Left lobe of liver (tissue), 2 donors: ENCODE data around the gene EVX1. TPM values are rescaled to one million over a fixed set of nuclear protein-coding genes. Genes with fewer than 3 reads are reported as not detected.

ENCODE experiments used
- ATAC-seq: fragments of 200-7000 bp; cut with Tn5 transposase; one replicate; pipeline ENCODE4 v1.9.1; 2020; ENCODE audit warnings: mild to moderate bottlenecking, moderate library complexity
- DNase-seq: peaks from one replicate; pipeline ENCODE4 v3.0.0-alpha.2; 2020; ENCODE audit warnings: low spot score
- total RNA-seq: library from RNA; stranded (reverse); gene quantifications from one replicate; pipeline ENCODE4 v1.2.1, GENCODE V29; 2021
- donor health status: DM: no; HTN: no; CAD: no; lungs with moderate emphysema.
- donor health status: DM: no; HTN: yes; CAD: no.

EVX1 gene
- total RNA-seq, 1 donor from 2014 or later: not detected

DNA sequence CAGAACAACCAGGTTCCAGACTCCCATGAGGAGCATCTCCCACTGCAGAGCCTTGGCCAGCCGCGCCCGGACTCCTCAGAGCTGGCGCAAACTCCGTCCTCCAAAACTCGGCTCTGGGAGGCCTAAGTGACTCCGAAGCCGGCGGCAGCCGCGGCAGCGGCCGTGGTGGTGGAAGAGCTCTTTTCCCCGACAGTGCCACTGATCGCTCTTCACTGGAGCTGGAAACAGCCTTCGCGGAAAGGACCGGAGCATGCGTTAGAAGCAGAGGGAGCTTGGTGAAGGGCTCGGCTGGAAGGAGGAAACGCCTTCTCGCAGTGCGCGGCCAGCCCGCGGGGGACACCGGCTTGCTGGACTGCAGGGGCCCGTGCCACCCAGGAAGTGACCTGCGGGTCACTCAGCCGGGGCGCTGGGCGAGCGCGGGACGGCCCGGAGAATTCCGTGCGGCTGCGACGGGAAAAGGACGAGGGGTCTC, 37.7 kb upstream of the EVX1 start:
- ATAC-seq (no peak), DNase-seq (peak; percentile 43)

DNA sequence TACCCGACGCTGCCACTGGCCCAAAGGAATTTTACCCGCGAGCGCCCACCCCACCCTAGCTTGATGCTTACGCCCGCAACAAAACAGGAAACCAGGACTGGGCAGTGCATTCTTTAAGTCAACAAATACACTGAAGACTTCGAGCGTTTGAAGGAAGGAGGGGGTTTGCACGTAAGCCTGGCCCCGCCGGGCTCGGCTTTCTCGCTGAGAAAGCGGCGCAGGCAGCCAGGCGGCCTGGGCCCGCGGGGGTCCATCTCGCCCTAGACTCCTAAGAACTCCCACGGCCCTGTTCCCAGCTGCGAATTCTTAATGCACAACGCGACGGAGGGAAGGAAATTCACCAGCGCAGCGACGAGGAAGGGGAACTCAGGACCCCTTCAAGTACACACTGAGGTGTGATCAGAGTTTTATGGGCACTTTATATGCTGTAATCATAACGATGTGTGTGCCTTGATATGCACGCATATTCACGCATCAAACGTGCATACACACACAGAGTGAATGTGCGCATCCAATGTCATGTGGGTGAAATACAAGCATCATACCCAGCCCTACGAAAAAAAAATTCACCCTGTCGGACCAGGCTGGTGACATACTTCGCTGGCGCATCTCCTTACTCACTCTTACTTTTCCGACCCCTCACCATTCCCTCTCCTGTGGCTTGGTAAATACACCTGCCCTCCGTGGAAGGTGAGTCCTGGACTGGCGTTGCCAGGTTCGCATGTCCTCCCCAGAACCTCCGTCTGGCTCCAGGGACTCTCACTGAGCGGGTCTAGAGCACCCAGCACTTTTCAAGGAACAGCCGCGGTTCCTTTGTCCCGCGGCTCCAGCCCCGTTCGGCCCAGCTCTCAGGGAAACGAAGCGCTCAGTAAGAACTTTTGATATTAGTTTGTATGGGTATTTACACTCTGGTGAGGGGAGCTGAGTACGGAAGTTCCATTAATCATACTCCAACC, 37.0 kb upstream of the EVX1 start:
- DNase-seq (no peak), ATAC-seq (no peak)

DNA sequence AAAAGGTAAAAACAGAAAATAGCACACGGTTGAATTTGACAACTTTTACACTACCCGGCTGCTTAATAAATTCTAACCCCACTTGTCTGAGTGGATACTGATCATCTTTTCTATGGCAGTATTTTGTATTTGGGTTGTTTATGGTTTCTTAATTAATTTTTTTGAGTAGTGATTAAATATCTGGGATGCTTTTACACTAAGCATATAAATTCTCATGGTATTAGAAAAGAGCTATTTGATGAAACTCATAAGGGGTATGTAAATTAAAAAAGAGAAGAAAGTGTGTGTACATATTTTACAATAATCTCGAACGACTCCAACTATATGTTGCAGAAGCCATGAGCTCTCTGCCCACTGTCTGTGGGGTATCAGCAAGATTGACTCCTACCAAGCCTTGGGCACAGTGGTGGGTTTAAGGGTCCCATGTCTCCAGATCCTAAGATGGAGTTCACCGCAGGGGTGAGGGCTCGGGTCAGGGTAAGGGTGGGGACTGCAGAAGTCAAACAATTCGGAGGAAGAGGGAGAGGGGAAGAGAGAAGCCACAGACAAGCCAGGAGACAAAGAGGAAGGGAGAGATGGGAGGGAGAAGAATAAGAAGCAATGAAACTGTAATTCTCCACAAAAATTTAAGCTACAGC, 35.1 kb upstream of the EVX1 start:
- DNase-seq (peak; percentile 6), ATAC-seq (no peak)

DNA sequence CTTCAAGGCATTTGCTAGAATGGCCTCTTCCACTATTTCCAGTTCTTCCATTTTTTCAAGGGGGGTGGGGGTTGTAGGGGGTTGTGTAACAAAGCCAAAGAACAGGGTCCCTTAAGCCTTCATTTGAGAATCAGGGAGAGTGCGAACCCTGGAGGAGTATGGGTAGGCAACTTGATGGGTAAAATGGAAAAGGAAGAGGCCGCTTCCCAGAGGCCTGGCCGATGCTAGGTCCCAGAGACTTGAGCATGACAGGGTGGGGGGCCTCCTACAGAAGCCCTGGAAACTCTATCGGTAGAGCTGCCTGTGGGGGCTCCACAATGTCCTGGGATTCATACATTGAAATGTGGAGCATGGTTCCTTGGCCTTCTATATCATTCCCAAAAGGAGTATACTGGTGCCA, 33.6 kb upstream of the EVX1 start:
- no peak for ATAC-seq
- DNase-seq: no peak

DNA sequence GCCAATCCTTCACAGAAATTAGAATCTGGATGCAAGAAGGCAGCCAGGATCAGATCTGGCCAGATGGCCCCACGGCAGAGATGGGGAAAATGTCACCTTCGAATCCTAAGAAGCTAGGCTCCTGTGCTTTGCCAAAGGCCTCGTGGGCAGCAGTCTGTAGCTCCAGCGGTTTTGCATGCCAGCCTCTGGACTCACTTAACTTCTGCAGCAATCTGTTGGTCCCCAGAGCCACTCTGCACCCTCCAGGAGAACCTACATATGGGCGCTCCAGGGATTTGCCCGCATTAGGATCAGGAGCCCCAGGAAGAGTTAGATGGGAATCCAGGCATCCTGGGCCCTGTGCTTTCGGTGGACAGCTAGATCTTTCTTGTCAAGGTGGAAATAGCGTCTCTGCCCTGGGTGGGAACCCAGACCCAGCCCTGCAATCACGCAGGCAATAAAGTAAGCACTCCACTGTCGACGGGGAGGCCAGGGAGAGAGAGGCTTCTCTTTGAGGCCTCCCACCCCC, 32.6 kb upstream of the EVX1 start:
- no peak for ATAC-seq
- no peak for DNase-seq

DNA sequence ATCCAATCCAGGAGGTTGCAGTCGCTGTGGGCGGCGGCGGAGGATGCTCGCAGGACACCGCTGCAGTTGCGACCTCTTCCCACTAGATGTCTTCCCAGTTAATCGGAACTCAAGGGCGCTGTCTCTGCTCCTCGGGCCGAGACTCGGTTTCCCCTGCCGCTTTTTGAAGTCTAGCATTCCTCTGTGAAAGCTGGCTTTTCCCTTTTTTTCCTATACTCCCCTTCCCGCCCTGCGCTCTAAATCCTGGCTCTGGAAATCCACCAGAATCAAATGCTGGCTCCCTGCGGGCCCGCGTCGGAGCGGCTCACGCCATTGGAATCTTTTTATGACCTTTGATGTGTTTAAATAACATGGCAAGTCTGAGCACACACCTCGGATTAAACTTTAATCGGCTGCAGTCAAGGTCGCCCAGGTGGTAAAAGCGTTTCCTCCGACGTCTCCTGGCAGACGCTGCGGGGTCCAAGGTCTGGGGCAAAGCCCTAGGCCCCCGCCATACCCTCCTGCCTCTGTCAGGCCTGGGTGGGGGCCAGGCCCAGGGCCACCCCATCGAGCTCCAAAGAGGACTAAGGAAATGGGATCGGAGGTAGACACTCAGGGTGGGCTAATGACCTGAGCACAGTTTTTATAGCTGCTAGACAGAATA, 32.0 kb upstream of the EVX1 start:
- ATAC-seq (peak; percentile 90), DNase-seq (peak; percentile 72)

DNA sequence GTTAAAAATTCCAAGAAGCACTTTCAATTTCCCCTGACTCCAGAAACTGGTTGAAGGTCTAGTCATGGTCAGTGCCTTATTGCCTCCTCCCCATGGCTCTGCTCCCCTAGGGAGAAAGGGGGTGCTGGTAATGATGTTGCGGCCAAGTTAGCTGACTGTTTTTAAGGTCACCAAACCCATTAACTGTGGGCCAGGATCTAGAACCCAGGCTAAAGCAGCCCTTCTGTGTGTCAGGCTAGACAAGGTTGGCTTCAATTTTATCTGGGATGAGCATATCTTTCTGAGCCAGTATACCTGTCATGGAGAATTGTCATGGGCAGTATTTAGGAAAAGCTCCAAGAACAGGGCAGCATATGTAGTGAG, 31.5 kb upstream of the EVX1 start:
- DNase-seq: no peak
- peak; percentile 7 for ATAC-seq

DNA sequence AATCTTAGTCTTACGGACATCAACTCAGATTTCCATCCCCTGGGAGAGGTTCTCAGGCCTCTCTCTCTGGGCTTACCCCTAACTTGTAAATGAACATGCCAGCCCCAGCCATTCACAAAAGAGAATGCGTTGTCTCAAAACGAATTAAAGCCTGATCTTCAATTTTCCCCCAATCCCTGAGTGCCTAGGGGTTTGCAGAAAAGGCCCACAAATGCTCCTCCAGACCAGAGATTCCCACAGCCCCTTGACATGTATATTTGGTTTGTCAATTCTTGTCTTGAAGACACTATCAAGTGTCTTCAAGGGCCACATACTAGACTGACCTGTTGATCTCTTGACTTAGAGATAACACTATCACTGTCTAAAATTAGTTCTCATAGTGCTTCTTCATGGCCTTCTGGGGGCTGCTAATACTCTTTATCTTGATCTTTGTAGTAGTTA, 30.8 kb upstream of the EVX1 start:
- DNase-seq: no peak

DNA sequence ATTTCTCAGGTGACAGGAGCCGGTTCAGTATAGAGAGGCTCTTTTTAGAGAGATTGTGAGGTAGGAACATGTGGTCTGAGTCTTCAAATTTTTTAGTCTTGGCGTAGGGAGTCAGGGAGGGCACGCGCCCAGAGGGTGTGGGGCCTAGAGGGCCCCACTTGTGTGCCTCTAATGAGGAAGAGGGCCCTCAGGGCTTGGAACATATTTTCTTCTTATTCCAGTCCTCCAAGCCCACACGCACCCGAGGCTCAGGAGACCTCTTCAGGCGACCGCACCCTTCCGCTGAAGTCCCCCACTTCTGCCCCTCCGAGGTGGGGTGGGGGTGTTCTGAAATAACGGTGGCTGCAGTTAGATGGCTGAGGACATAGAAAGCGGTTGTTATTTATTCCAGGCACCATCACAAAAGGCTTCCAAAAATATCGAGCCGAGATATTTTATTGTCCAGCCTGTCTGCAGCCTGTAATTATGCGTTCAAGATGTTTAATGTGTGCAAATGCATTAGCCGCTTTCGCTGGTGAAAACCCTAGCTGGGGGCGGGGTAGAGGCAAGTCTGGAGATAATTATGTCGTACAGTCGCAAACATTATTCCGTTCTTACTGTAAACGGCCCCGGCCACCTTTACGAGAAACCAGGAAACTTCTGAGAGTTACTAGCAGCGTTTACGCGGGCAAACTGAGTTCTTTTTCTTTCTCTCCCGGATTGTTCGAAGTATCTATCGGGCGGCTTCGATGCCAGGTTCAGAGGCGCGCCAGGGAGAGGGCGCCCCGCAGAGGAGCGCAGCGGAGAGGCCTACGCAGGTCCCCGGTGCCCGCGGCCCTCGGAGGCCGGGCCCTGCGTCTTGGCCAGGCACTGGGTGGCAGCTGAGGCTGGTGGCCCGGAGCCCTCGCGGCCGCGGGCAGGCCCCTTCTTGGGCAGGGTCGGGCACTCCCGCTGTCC, 29.8 kb upstream of the EVX1 start:
- DNase-seq: no peak
- no peak for ATAC-seq

More for the DNA sequence above, 30.8 kb upstream of the EVX1 start:
- no peak for ATAC-seq

DNA sequence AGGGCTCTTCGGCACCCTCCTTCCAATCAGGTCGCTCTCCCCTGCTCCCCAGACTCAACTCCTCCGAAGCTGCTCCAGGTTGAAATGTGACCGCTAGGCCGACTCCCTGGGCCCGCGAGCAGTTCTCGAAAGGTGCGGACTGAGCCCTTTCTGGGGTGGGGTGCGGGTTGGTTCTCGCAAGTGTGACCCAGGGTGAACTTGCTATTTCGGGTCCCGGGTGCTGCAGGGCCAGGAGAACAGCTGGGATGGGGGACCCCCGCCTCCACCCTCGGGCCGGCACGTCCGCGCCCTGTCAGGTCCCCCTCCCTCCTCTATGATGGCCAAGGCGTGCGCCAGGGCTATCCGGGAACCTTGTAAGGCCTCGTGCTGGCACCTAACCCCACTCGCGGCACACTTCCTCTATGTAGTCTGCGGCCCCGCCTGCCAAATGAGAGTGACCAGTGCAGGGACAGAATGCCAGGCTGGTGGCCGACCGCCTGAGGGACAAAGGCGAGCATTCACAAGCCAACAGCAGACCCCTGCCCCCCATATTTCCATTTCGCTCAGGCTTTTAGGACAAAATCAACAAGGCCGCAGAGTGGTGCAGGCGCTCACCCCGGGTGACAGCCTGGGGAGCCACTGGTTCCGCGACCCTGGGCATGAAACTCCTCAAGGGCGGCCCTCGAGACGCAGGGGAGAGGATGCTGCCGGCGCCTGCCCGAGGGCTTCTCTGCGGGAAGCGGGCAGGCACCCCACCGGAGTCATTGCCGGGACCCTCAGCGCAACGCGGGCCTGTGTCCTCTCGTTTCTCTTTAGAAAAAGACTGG, 29.0 kb upstream of the EVX1 start:
- ATAC-seq (no peak), DNase-seq (no peak)

DNA sequence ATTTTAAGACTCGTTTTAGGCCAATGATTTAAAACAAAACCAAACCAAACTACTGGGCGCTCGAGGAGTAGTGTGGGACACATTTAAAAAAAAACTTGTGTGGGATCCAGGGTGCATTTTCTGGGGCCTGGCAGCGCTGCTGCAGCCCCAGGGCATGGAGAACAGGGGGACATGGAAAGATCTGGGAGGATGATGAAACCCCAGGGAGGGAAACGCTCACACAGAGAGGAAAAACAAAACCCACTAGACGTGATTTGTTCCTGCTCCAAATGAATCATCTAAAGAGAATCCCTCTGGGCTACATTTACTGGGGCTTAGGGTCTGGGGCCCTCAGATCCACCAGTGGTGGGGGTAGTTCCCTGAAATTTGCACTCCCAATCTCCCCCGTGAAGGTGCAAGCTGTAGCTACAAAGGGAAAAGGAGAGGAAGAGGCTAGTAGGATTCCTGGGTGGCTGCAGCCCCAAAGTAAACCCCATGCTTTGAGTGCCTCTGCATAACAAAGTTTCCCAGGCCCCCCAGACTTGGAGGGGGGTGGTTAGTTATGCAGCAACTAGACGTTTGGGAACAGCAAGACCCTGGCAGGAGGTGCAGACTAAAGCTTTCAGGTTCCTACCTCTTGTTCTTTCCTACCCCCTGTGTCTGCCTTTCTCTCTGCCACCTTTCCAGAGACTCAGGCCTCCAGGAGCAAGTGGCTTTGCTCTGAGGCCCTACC, 28.2 kb upstream of the EVX1 start:
- ATAC-seq (no peak), DNase-seq (no peak)

DNA sequence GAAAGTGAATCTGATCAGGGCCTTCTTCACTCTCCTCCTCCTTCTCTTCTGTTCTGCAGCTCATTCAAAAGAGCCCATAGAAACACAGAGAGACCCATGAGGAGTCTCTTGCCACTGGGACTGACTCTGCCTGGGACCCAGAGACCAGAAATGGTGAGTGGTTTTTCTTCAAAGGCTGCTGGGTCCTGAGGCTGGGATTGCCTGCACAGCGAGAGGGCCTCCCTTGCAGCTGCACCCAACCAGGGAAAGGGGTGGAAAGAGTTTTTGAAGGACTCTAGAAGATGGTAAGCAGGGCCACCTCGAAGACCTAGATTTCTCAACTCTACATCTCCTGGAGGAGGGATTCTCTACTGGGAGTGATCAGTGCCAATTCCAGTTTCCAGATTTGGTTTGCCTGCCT, 27.2 kb upstream of the EVX1 start:
- no peak for DNase-seq
- ATAC-seq: no peak

DNA sequence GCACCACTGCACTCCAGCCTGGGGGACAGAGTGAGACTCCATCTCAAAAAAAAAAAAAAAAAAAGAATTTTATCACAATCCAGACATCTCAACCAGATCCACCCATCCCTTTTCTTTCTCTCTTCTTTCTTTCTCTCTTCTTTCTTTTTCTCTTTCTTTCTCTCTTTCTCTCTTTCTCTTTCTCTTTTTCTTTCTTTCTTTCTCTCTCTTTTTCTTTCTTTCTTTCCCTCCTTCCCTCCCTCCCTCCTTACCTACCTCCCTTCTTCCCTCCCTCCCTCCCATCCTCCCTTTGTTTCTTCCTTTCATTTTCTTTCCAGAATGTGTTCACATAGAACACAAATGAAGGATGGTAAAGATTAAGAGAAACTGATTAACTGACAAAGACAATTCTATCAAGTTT, 24.7 kb upstream of the EVX1 start:
- DNase-seq (no peak), ATAC-seq (no peak)

DNA sequence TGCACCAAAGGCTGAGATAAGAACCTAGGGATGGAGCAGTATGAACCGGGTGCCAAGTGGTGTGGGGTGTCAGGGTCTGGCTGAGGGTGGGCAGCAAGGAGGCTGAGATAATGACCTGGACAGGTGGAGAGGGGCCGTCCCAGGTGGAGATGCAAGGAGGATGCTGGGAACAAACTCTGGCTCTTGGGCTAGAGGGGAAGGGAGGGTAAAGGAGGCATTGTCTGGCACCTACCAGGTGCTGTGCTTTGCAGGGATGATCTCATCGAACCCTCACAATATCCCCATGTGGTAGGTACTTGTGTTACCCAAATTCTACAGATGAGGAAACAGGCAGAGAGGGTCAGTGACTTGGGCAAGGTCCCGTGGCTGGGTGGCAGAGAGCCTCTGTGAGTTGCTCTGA, 22.8 kb upstream of the EVX1 start:
- ATAC-seq: no peak
- DNase-seq: no peak

DNA sequence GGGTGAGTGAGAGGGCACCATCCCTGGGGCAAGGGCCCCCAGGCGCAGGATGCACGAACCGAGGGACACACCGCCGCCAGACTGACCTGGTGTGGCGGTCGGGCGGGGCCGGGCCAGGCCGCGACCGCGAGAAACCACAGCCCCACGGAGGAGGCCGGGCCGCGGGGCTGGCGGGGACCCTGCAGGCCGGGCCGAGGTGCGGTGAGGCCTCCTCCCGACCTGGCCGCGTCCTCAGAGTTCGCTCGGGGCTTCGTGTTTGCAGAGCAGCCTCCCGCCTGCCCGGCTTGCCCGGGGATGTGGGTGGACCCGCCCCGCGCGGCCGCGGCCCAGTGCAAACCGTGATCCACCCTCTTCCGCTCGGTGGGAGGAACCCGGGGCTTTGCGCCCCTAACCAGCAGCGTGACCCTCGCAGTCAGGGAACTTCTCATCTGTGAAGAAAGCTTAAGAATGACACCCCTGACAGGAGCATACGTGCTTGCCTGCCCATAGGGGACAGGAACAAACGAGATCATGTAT, 22.1 kb upstream of the EVX1 start:
- ATAC-seq (no peak), DNase-seq (peak; percentile 28)

DNA sequence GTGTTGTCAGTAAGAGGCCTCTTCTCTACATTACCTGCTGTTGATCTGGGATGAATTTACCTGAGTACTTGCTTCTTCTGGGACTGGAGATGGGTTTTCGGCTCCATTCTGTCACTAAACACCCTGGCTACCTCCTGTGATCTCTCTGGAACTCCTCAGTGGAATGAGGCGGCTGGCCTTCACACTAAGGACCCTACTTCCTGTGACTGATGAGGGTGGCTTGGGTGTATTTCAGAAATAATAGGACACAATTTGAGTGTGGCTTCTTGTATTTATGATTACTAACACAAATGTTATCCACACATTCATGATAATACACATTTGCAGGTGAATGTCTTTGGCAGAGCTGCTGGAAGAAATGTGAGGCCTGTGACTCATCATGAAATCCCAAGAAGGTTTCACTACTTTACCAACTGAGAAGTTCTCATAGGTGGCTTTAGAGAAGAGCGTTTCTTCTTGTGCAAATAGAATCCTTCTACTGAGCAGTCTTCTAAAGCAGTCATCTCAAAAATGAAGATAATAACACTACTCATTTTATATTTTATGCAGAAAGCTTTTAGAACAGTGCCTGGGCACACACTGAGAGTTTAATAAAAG, 21.3 kb upstream of the EVX1 start:
- ATAC-seq: no peak
- peak; percentile 0 for DNase-seq

DNA sequence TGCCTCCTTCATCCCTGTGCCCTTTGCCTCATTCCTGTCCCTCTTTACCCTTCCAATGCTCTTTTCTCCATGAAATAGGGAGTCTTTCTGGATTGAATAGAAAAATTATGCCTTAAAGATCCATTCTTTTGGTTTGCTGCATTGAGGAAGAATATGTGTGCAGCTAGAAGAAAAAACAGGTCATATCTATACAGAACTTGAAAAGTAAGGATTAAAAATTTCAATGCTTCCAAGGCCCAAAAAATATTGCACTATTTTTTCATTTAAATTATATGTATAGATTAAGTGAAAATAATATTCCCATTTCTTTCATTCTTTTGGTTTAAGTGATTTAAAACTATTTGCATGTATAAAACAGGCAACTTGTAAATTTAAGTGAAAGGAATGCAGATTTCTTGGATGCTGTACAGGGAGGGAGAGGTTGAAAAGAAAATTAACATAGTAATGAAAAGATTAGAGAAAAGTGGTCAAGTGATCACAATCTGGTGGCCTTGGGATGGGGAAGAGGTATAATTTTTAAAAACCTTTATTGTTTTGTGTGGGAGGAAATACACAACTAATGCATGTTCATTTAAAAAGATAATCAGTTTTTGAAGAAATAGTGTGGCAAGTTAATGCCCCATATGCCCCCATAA, 18.5 kb upstream of the EVX1 start:
- no peak for ATAC-seq
- DNase-seq: no peak
